BLaER1 (cell line): ENCODE data around the gene CNTNAP1.

Experiments
- H3K27ac ChIP-seq: shearing (Covaris generic); formaldehyde crosslinking; 2 replicates; pipeline ENCODE4 v1.8.1; 2022
- H3K27me3 ChIP-seq: shearing (Covaris generic); formaldehyde crosslinking; 2 replicates; pipeline ENCODE4 v1.8.1; 2022
- H3K36me3 ChIP-seq: shearing (Covaris generic); formaldehyde crosslinking; 2 replicates; pipeline ENCODE4 v1.8.1; 2022
- H3K4me1 ChIP-seq: shearing (Covaris generic); formaldehyde crosslinking; 2 replicates; pipeline ENCODE4 v1.8.1; 2022
- H3K4me2 ChIP-seq: shearing (Covaris generic); formaldehyde crosslinking; 2 replicates; pipeline ENCODE4 v1.8.1; 2022
- H3K4me3 ChIP-seq: shearing (Covaris generic); formaldehyde crosslinking; 2 replicates; pipeline ENCODE4 v1.8.1; 2022
- H3K9ac ChIP-seq: shearing (Covaris generic); formaldehyde crosslinking; 2 replicates; pipeline ENCODE4 v1.8.1; 2022
- H3K9me3 ChIP-seq: shearing (Covaris generic); formaldehyde crosslinking; 2 replicates; pipeline ENCODE4 v1.8.1; 2022
- H4K20me1 ChIP-seq: shearing (Covaris generic); formaldehyde crosslinking; 2 replicates; pipeline ENCODE4 v1.8.1; 2022
- Cebpa-rat ChIP-seq: shearing (Covaris generic); IDR thresholded peaks from 2 replicates; pipeline ENCODE4 v1.8.1; 2022

Gene CNTNAP1

GRCh38 chr17:42681976-42682721 is at the start of gene CNTNAP1:
TSS of gene CNTNAP1 (plus strand) at chr17:42682531. CDS start at chr17:42682830, 299 bp downstream.
- no peaks in the 10 kb centered on the region for H3K9me3 ChIP-seq
- H3K4me3 ChIP-seq = peak within 1 kb of the TSS; percentile 66
- peak within 1 kb of the TSS; percentile 69; the same call in 1 of the 2 replicates for H3K9ac ChIP-seq
- no peak for TF ChIP-seq Cebpa-rat
- peaks cover 53% of the 10 kb centered on the region for H3K4me1 ChIP-seq
- 0 out of 2 replicates have a peak, but pooled peaks cover 8% of the 10 kb centered on the region for H4K20me1 ChIP-seq
- peak within 1 kb of the TSS; percentile 99 for H3K4me2 ChIP-seq
- no peak within 1 kb of the TSS for H3K27ac ChIP-seq
- peaks cover 31% of the 10 kb centered on the region for H3K27me3 ChIP-seq
- H3K36me3 ChIP-seq = peaks cover 9% of the 10 kb centered on the region; the same call in 1 of the 2 replicates

- H3K4me3 ChIP-seq = no peak overlapping the region
- no peaks in the 10 kb centered on the region for H3K27me3 ChIP-seq
- no peak overlapping the region for H3K27ac ChIP-seq
- no peak for TF ChIP-seq Cebpa-rat
- H3K36me3 ChIP-seq = no peaks in the 10 kb centered on the region
- H3K4me2 ChIP-seq = no peak overlapping the region
- H3K4me1 ChIP-seq = no peaks in the 10 kb centered on the region
- no peaks in the 10 kb centered on the region for H3K9me3 ChIP-seq
- no peaks in the 10 kb centered on the region for H4K20me1 ChIP-seq
- H3K9ac ChIP-seq = no peak overlapping the region
These were observed 49.3 kb upstream of the CNTNAP1 start for GRCh38 chr17:42632949-42633444.

- H4K20me1 ChIP-seq = no peaks in the 10 kb centered on the region
- no peak overlapping the region for H3K4me3 ChIP-seq
- no peaks in the 10 kb centered on the region for H3K27me3 ChIP-seq
- H3K9me3 ChIP-seq = no peaks in the 10 kb centered on the region
- H3K27ac ChIP-seq = no peak overlapping the region
- no peaks in the 10 kb centered on the region for H3K36me3 ChIP-seq
- H3K4me1 ChIP-seq = peaks cover 24% of the 10 kb centered on the region
- no peak overlapping the region for H3K9ac ChIP-seq
- no peak for TF ChIP-seq Cebpa-rat
- no peak overlapping the region for H3K4me2 ChIP-seq
These were observed 42.7 kb upstream of the CNTNAP1 start for GRCh38 chr17:42639525-42640113.

- Histone ChIP-seq H3K4me2 (no peak overlapping the region), H4K20me1 (no peaks in the 10 kb centered on the region), H3K4me1 (peaks cover 24% of the 10 kb centered on the region), H3K9ac (no peak overlapping the region), H3K27me3 (no peaks in the 10 kb centered on the region), H3K27ac (no peak overlapping the region), H3K36me3 (no peaks in the 10 kb centered on the region), H3K4me3 (no peak overlapping the region), H3K9me3 (no peaks in the 10 kb centered on the region)
- TF ChIP-seq Cebpa-rat = no peak
These were observed 42.2 kb upstream of the CNTNAP1 start for GRCh38 chr17:42640121-42640520.

- Histone ChIP-seq H3K9me3 (no peaks in the 10 kb centered on the region), H3K36me3 (no peaks in the 10 kb centered on the region), H3K27ac (no peak overlapping the region), H3K4me1 (peaks cover 39% of the 10 kb centered on the region), H3K4me2 (peak overlapping the region; percentile 69), H3K4me3 (no peak overlapping the region), H4K20me1 (no peaks in the 10 kb centered on the region), H3K27me3 (no peaks in the 10 kb centered on the region), H3K9ac (0 out of 2 replicates have a peak overlapping the region, but pooled peaks have one; percentile 43)
- no peak for TF ChIP-seq Cebpa-rat
These were observed 40.0 kb upstream of the CNTNAP1 start for GRCh38 chr17:42642336-42642735.

GRCh38 chr17:42647778-42648177 is 34.6 kb upstream of the CNTNAP1 start:
- Histone ChIP-seq H3K27me3 (no peaks in the 10 kb centered on the region), H3K9ac (no peak overlapping the region), H4K20me1 (no peaks in the 10 kb centered on the region; the same call in 1 of the 2 replicates), H3K27ac (no peak overlapping the region), H3K4me1 (peaks cover 40% of the 10 kb centered on the region), H3K9me3 (no peaks in the 10 kb centered on the region), H3K4me2 (peak overlapping the region; percentile 72), H3K4me3 (no peak overlapping the region), H3K36me3 (no peaks in the 10 kb centered on the region)
- no peak for TF ChIP-seq Cebpa-rat

GRCh38 chr17:42651392-42651791 is 30.9 kb upstream of the CNTNAP1 start:
- H3K4me2 ChIP-seq = no peak overlapping the region
- no peak overlapping the region for H3K27ac ChIP-seq
- H3K9me3 ChIP-seq = no peaks in the 10 kb centered on the region
- no peaks in the 10 kb centered on the region for H3K36me3 ChIP-seq
- no peaks in the 10 kb centered on the region for H3K27me3 ChIP-seq
- H3K4me1 ChIP-seq = peaks cover 32% of the 10 kb centered on the region
- no peak overlapping the region for H3K9ac ChIP-seq
- no peak for TF ChIP-seq Cebpa-rat
- no peak overlapping the region for H3K4me3 ChIP-seq
- no peaks in the 10 kb centered on the region; the same call in 1 of the 2 replicates for H4K20me1 ChIP-seq

GRCh38 chr17:42653179-42654124 is 28.9 kb upstream of the CNTNAP1 start:
- no peak overlapping the region for H3K27ac ChIP-seq
- no peak for TF ChIP-seq Cebpa-rat
- H4K20me1 ChIP-seq = no peaks in the 10 kb centered on the region; the same call in 1 of the 2 replicates
- no peak overlapping the region for H3K9ac ChIP-seq
- H3K9me3 ChIP-seq = no peaks in the 10 kb centered on the region
- H3K4me2 ChIP-seq = no peak overlapping the region
- H3K36me3 ChIP-seq = no peaks in the 10 kb centered on the region
- peaks cover 12% of the 10 kb centered on the region for H3K4me1 ChIP-seq
- no peak overlapping the region for H3K4me3 ChIP-seq
- H3K27me3 ChIP-seq = no peaks in the 10 kb centered on the region

GRCh38 chr17:42655528-42655927 is 26.8 kb upstream of the CNTNAP1 start:
- H4K20me1 ChIP-seq = no peaks in the 10 kb centered on the region
- H3K4me1 ChIP-seq = peaks cover 25% of the 10 kb centered on the region
- H3K4me3 ChIP-seq = no peak overlapping the region
- no peaks in the 10 kb centered on the region for H3K27me3 ChIP-seq
- no peak overlapping the region for H3K9ac ChIP-seq
- H3K36me3 ChIP-seq = no peaks in the 10 kb centered on the region
- H3K9me3 ChIP-seq = no peaks in the 10 kb centered on the region
- no peak overlapping the region for H3K27ac ChIP-seq
- no peak for TF ChIP-seq Cebpa-rat
- peak overlapping the region; percentile 27 for H3K4me2 ChIP-seq
